GM23248 (cell line): Measurements from ENCODE around the gene DHX36. TPM values are rescaled to one million over a fixed set of nuclear protein-coding genes. Genes with fewer than 3 reads are reported as not detected.

Experiments used
- DNase-seq: peaks from one replicate; pipeline ENCODE4 v3.0.0-alpha.2; 2015
- H2AFZ ChIP-seq: fragments of 200-600 bp; sonication (generic); 2 replicates; pipeline ENCODE4 v1.6.1; 2016; ENCODE audit warnings: antibody characterized with exemption
- H3F3A ChIP-seq: fragments of 200-600 bp; sonication (generic); 2 replicates; pipeline ENCODE4 v1.6.1; 2016; ENCODE audit warnings: mild to moderate bottlenecking, antibody characterized with exemption, mixed run types; ENCODE audit not compliant: insufficient read depth
- H3K27ac ChIP-seq: fragments of 200-600 bp; sonication (generic); 2 replicates; pipeline ENCODE4 v1.5.1; 2016; ENCODE audit warnings: mild to moderate bottlenecking
- H3K27me3 ChIP-seq: fragments of 200-600 bp; sonication (generic); replicated peaks from 2 replicates; pipeline ENCODE4 v1.6.1; 2016; ENCODE audit warnings: mild to moderate bottlenecking; ENCODE audit not compliant: insufficient read depth
- H3K36me3 ChIP-seq: fragments of 200-600 bp; sonication (generic); 2 replicates; pipeline ENCODE4 v1.6.1; 2016; ENCODE audit warnings: low read depth, mild to moderate bottlenecking
- H3K4me1 ChIP-seq: fragments of 200-600 bp; sonication (generic); 2 replicates; pipeline ENCODE4 v1.6.1; 2016; ENCODE audit warnings: mild to moderate bottlenecking; ENCODE audit not compliant: insufficient read depth
- H3K4me2 ChIP-seq: fragments of 200-600 bp; sonication (generic); one replicate; pipeline ENCODE4 v1.6.1; 2016; ENCODE audit warnings: mild to moderate bottlenecking; ENCODE audit not compliant: unreplicated experiment
- H3K4me3 ChIP-seq: fragments of 200-600 bp; sonication (generic); 2 replicates; pipeline ENCODE4 v1.5.1; 2016; ENCODE audit warnings: mild to moderate bottlenecking
- H3K79me2 ChIP-seq: fragments of 200-600 bp; sonication (generic); 2 replicates; pipeline ENCODE4 v1.6.1; 2016; ENCODE audit warnings: mild to moderate bottlenecking; ENCODE audit not compliant: insufficient read depth
- H3K9ac ChIP-seq: fragments of 200-600 bp; sonication (generic); 2 replicates; pipeline ENCODE4 v1.6.1; 2016; ENCODE audit warnings: mild to moderate bottlenecking
- H3K9me2 ChIP-seq: fragments of 200-600 bp; sonication (generic); 2 replicates; pipeline ENCODE4 v1.6.1; 2016; ENCODE audit warnings: mixed run types, mild to moderate bottlenecking, moderate library complexity; ENCODE audit not compliant: insufficient read depth
- H3K9me3 ChIP-seq: fragments of 200-600 bp; sonication (generic); one replicate; pipeline ENCODE4 v1.6.1; 2017; ENCODE audit warnings: low read depth
- H4K20me1 ChIP-seq: fragments of 200-600 bp; sonication (generic); 2 replicates; pipeline ENCODE4 v1.6.0; 2016; ENCODE audit not compliant: insufficient read depth
- EZH2 ChIP-seq: fragments of 200-600 bp; sonication (generic); IDR thresholded peaks from 2 replicates; pipeline ENCODE4 v1.6.1; 2018; ENCODE audit warnings: antibody characterized with exemption, mild to moderate bottlenecking; ENCODE audit not compliant: insufficient read depth, poor library complexity, severe bottlenecking
- EZH2phosphoT487 ChIP-seq: fragments of 200-600 bp; sonication (generic); IDR thresholded peaks from 2 replicates; pipeline ENCODE4 v1.6.1; 2018; ENCODE audit warnings: antibody characterized with exemption, moderate library complexity, mild to moderate bottlenecking, low read depth; ENCODE audit not compliant: insufficient read depth
- WGBS, 2 experiments: methylation state at CpG; one replicate each; pipeline ENCODE4 v1.1.6; 2015 to 2017; ENCODE audit warnings: low lambda C conversion rate in 2 of 2, low coverage in 1 of 2; ENCODE audit errors: missing lambda C conversion rate in 2 of 2; 5-methylcytosine and 5-hydroxymethylcytosine counted together
- in situ Hi-C: fragments of 300-500 bp; cut with MboI; formaldehyde crosslinking; loops from 2 replicates; pipeline ENCODE4 v1.15.0; 2020
- polyA plus RNA-seq: library from polyadenylated mRNA; unstranded; fragments of >200 nt; fragmentation: Nextera tagmentation; extraction: Ambion mirVana; gene quantifications from 2 replicates; pipeline ENCODE4 v1.2.1, GENCODE V29; 2016
- total RNA-seq: library from RNA; depleted of rRNA; stranded (reverse); fragments of >200 nt; shearing (Covaris generic); gene quantifications from 2 replicates; pipeline ENCODE4 v1.2.3, GENCODE V29; 2014; rRNA removed

DHX36 gene, protein sequence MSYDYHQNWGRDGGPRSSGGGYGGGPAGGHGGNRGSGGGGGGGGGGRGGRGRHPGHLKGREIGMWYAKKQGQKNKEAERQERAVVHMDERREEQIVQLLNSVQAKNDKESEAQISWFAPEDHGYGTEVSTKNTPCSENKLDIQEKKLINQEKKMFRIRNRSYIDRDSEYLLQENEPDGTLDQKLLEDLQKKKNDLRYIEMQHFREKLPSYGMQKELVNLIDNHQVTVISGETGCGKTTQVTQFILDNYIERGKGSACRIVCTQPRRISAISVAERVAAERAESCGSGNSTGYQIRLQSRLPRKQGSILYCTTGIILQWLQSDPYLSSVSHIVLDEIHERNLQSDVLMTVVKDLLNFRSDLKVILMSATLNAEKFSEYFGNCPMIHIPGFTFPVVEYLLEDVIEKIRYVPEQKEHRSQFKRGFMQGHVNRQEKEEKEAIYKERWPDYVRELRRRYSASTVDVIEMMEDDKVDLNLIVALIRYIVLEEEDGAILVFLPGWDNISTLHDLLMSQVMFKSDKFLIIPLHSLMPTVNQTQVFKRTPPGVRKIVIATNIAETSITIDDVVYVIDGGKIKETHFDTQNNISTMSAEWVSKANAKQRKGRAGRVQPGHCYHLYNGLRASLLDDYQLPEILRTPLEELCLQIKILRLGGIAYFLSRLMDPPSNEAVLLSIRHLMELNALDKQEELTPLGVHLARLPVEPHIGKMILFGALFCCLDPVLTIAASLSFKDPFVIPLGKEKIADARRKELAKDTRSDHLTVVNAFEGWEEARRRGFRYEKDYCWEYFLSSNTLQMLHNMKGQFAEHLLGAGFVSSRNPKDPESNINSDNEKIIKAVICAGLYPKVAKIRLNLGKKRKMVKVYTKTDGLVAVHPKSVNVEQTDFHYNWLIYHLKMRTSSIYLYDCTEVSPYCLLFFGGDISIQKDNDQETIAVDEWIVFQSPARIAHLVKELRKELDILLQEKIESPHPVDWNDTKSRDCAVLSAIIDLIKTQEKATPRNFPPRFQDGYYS
- 16.3 and 22.5 TPM in 2 replicates for total RNA-seq
- 15.2 and 15.8 TPM in 2 replicates for polyA plus RNA-seq

DNA sequence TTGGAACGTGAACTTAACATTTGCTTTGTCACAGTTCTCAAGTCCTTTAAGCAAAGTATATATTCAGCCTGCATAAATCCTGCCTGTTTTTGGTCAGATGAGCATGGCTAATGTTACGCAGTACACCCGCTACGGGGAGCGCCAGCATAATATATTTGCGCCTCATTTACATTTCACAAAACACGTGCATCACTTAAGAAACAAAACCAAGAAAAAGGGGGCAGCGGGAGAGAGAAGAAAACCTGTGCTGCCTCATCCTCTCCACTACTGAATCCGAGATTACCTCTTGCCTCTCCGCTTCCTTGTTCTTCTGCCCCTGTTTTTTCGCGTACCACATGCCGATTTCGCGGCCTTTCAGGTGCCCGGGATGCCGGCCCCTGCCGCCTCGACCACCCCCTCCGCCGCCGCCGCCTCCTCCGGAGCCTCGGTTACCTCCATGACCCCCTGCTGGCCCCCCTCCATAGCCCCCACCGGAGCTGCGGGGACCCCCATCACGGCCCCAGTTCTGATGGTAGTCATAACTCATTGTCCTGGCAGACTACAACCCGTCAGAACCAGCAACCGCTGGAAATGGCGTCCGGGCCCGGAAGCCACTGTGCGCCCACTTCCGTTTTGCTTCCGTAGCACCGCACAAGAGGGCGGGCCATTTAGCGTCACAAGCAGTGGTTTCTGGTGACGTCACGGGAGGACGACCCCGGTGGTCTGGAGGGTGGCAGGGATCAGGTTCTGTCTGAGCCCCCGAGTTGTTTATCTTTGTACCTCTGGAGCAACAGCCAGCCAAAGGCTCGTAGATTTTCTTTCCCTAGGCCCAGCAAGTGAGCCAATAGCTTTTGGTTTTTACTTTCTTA is at the start of gene DHX36:
DHX36 (minus strand) TSS at position 597 of the 848 bp plus-strand sequence; CDS start at position 526, 71 bp downstream.
- WGBS, 2 experiments: 0% methylated on average over 26 to 45 of the region's 45 CpGs
- peaks cover 51% of the 10 kb centered on the region for H3K79me2 ChIP-seq
- H2AFZ ChIP-seq: peak within 1 kb of the TSS; percentile 96
- peak within 1 kb of the TSS; percentile 91 for H3K4me2 ChIP-seq
- H3K27me3 ChIP-seq: no peaks in the 10 kb centered on the region
- H3K4me3 ChIP-seq: peak within 1 kb of the TSS; percentile 88
- no peaks in the 10 kb centered on the region for H3K9me3 ChIP-seq
- peak within 1 kb of the TSS; percentile 93 for H3K27ac ChIP-seq
- peak; percentile 98 for DNase-seq
- H3K4me1 ChIP-seq: peaks cover 14% of the 10 kb centered on the region
- no peak for TF ChIP-seq EZH2
- TF ChIP-seq EZH2phosphoT487: no peak
- H3F3A ChIP-seq: no peaks in the 10 kb centered on the region
- in situ Hi-C loops: no loop called here
- no peaks in the 10 kb centered on the region for H3K9me2 ChIP-seq
- no peaks in the 10 kb centered on the region for H4K20me1 ChIP-seq
- no peaks in the 10 kb centered on the region for H3K36me3 ChIP-seq
- peak within 1 kb of the TSS; percentile 98 for H3K9ac ChIP-seq

DNA sequence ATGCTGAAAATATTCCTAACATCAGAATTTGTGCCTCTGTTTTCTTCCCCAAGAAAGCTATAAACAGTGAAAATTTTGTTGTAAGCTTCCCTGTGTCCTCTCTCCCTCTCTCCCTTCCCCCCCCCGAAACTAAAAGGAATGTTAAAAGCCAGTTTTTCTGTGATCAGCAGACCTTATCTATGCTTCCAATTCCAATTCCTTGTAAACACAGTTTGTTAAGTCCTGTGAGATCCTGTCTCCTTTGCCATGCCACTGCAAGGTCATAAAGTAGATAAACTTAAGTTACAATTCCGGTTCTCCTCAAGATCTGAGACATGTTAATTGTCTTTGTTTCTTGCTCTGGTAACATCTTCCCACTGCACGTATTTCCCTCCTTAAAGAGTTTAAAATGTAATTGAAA is 42.9 kb upstream of the DHX36 start:
- no peaks in the 10 kb centered on the region for H3F3A ChIP-seq
- H3K27ac ChIP-seq: no peak overlapping the region
- no peak overlapping the region for H3K4me2 ChIP-seq
- no peaks in the 10 kb centered on the region for H3K36me3 ChIP-seq
- H3K79me2 ChIP-seq: no peaks in the 10 kb centered on the region
- TF ChIP-seq EZH2phosphoT487: no peak
- in situ Hi-C loops: no loop called here
- H3K4me1 ChIP-seq: no peaks in the 10 kb centered on the region
- no peaks in the 10 kb centered on the region for H3K9me2 ChIP-seq
- H2AFZ ChIP-seq: no peak overlapping the region
- H3K27me3 ChIP-seq: no peaks in the 10 kb centered on the region
- WGBS, 2 experiments: 5 to 12% methylated on average over 3 of the region's 3 CpGs
- DNase-seq: no peak
- H4K20me1 ChIP-seq: no peaks in the 10 kb centered on the region
- H3K4me3 ChIP-seq: no peak overlapping the region
- H3K9ac ChIP-seq: no peak overlapping the region
- no peaks in the 10 kb centered on the region for H3K9me3 ChIP-seq

DNA sequence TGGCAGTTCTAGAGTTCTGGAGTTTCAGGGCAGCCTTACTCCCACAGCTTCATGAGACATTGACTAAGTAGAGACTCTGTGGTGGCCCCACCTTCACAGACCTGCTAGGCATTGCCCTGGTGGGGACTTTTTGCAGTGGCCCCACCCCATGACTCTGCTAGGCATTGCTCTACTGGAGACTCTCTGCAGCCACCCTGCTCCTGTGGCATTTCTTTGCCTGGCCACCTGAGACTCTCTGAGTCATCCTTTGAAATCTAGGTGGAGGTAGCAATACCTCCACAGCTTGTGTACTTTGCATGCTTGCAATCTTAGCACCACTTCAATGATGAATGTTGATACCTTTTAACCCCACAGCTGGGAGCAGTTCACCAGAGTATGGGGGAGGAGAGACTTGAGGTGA is 40.6 kb upstream of the DHX36 start:
- H3K27me3 ChIP-seq: no peaks in the 10 kb centered on the region
- H3K4me3 ChIP-seq: no peak overlapping the region
- H3F3A ChIP-seq: no peaks in the 10 kb centered on the region
- no peak for DNase-seq
- H3K9ac ChIP-seq: no peak overlapping the region
- in situ Hi-C loops: no loop called here
- H3K4me2 ChIP-seq: no peak overlapping the region
- H3K4me1 ChIP-seq: no peaks in the 10 kb centered on the region
- no peak overlapping the region for H2AFZ ChIP-seq
- H3K36me3 ChIP-seq: no peaks in the 10 kb centered on the region
- no peaks in the 10 kb centered on the region for H4K20me1 ChIP-seq
- H3K9me3 ChIP-seq: no peaks in the 10 kb centered on the region
- H3K27ac ChIP-seq: no peak overlapping the region
- H3K9me2 ChIP-seq: no peaks in the 10 kb centered on the region
- H3K79me2 ChIP-seq: no peaks in the 10 kb centered on the region
- no peak for TF ChIP-seq EZH2
- no peak for TF ChIP-seq EZH2phosphoT487

DNA sequence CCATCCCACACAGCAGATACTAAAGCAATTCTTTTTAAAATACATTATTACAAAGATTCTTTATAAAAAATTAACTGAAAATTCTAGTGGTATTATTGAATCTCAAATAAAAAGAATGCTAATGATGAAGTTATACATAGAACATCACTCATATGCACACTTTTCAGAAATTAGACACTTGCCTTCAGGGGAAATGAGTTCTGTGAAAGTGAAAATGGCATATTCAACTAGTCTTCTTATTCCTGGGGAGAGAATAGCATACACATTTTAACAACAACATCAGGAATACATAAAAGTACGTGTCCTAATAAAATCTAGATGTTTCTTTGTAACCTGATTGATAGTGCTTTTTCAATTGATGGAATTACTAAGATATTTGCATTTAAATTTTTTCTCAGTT is 36.8 kb upstream of the DHX36 start:
- in situ Hi-C loops: no loop called here

More for the DNA sequence above, 36.8 kb upstream of the DHX36 start:
- no peak for TF ChIP-seq EZH2phosphoT487
- H3K9me3 ChIP-seq: no peaks in the 10 kb centered on the region
- H3K79me2 ChIP-seq: no peaks in the 10 kb centered on the region
- no peaks in the 10 kb centered on the region for H3K36me3 ChIP-seq
- 20 to 24% methylated on average over 1 of the region's 1 CpG for WGBS, 2 experiments
- no peaks in the 10 kb centered on the region for H3F3A ChIP-seq
- DNase-seq: no peak
- H3K27me3 ChIP-seq: no peaks in the 10 kb centered on the region
- H3K27ac ChIP-seq: no peak overlapping the region
- no peak overlapping the region for H3K9ac ChIP-seq
- no peaks in the 10 kb centered on the region for H3K9me2 ChIP-seq
- no peak overlapping the region for H3K4me3 ChIP-seq
- H2AFZ ChIP-seq: no peak overlapping the region
- no peak overlapping the region for H3K4me2 ChIP-seq
- no peaks in the 10 kb centered on the region for H4K20me1 ChIP-seq
- no peaks in the 10 kb centered on the region for H3K4me1 ChIP-seq
